Activated naive CD4-positive, alpha-beta T cell treated with anti-CD3 and anti-CD28 coated beads, Interleukin-2, amount 50 U/mL, for 72 hours (primary cell): ENCODE data around the gene THSD7A. TPM values are rescaled to one million over a fixed set of nuclear protein-coding genes. Genes with fewer than 3 reads are reported as not detected.

ENCODE experiments used
- ATAC-seq, 2 donors: fragments of 150-1000 bp; cut with Tn5 transposase; 2 replicates each; pipeline ENCODE4 v1.10.0; 2021; ENCODE audit warnings: mild to moderate bottlenecking in 2 of 2, moderate library complexity in 2 of 2
- DNase-seq, 2 donors: peaks; one replicate each; pipeline ENCODE4 v3.0.0; 2021 to 2022; ENCODE audit warnings: low spot score in 2 of 2
- H3K27ac Mint-ChIP-seq, 2 donors: one replicate each; pipeline ENCODE4 v1.8.0; 2022; ENCODE audit warnings: mild to moderate bottlenecking in 2 of 2, mixed read lengths in 2 of 2
- H3K36me3 Mint-ChIP-seq, 2 donors: one replicate each; pipeline ENCODE4 v1.8.0; 2022; ENCODE audit warnings: mixed read lengths in 2 of 2
- H3K9me3 Mint-ChIP-seq, 2 donors: one replicate each; pipeline ENCODE4 v1.8.0; 2022; ENCODE audit warnings: mixed read lengths in 2 of 2
- total RNA-seq, 2 donors: library from RNA; stranded (reverse); gene quantifications; one replicate each; pipeline ENCODE4 v1.2.3, GENCODE V29; 2022

THSD7A gene
- total RNA-seq, 2 donors from 2014 or later: 0.02 TPM; not detected in 1

- ATAC-seq: no peak
- H3K27ac Mint-ChIP-seq: no peak overlapping the region
- no peaks in the 10 kb centered on the region for H3K9me3 Mint-ChIP-seq
These were observed 63.7 kb downstream of the THSD7A start for GRCh38 chr7:11768263-11768662.

GRCh38 chr7:11767148-11767547 is 64.8 kb downstream of the THSD7A start:
- no peak for ATAC-seq
- DNase-seq: no peak
- no peaks in the 10 kb centered on the region for H3K36me3 Mint-ChIP-seq
- H3K9me3 Mint-ChIP-seq: no peaks in the 10 kb centered on the region
- H3K27ac Mint-ChIP-seq: no peak overlapping the region

More at GRCh38 chr7:11768263-11768662, 63.7 kb downstream of the THSD7A start:
- no peaks in the 10 kb centered on the region for H3K36me3 Mint-ChIP-seq
- DNase-seq: no peak

GRCh38 chr7:11760372-11760771 is 71.6 kb downstream of the THSD7A start:
- Mint-ChIP-seq H3K27ac (no peak overlapping the region), H3K9me3 (no peaks in the 10 kb centered on the region), H3K36me3 (no peaks in the 10 kb centered on the region)
- ATAC-seq: no peak
- DNase-seq: no peak

GRCh38 chr7:11758627-11759111 is 73.3 kb downstream of the THSD7A start:
- Mint-ChIP-seq H3K9me3 (no peaks in the 10 kb centered on the region), H3K27ac (no peak overlapping the region), H3K36me3 (no peaks in the 10 kb centered on the region)
- DNase-seq (no peak), ATAC-seq (no peak)

GRCh38 chr7:11757153-11757552 is 74.8 kb downstream of the THSD7A start:
- no peaks in the 10 kb centered on the region for H3K36me3 Mint-ChIP-seq
- ATAC-seq (no peak), DNase-seq (no peak)
- no peak overlapping the region for H3K27ac Mint-ChIP-seq
- H3K9me3 Mint-ChIP-seq: no peaks in the 10 kb centered on the region

GRCh38 chr7:11754933-11755332 is 77.1 kb downstream of the THSD7A start:
- no peaks in the 10 kb centered on the region for H3K36me3 Mint-ChIP-seq
- H3K9me3 Mint-ChIP-seq: no peaks in the 10 kb centered on the region
- no peak for ATAC-seq
- DNase-seq: no peak
- no peak overlapping the region for H3K27ac Mint-ChIP-seq

DNA sequence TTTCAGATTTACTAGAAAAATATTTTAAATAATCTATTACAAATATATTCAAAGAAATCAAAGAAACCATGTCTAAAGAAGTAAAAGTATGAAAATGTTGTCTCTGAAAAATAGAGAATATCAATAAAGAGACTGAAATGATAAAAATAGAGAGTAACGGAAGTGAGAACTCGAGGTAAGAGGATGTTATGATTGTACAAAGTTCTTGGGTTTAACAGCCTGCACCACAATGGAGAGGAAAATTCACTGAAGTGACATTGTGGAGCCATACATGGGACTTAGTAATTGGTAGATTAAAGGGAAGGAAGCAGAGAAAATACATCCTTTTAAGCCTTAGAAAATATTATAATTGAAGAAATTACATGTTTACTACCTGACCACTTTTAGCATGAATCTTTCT is 77.9 kb downstream of the THSD7A start:
- Mint-ChIP-seq H3K9me3 (no peaks in the 10 kb centered on the region), H3K36me3 (no peaks in the 10 kb centered on the region), H3K27ac (no peak overlapping the region)
- DNase-seq (no peak), ATAC-seq (no peak)

GRCh38 chr7:11753433-11753832 is 78.6 kb downstream of the THSD7A start:
- Mint-ChIP-seq H3K36me3 (no peaks in the 10 kb centered on the region), H3K27ac (no peak overlapping the region), H3K9me3 (no peaks in the 10 kb centered on the region)
- DNase-seq (no peak), ATAC-seq (no peak)

- no peaks in the 10 kb centered on the region for H3K36me3 Mint-ChIP-seq
- no peak overlapping the region for H3K27ac Mint-ChIP-seq
- no peak for DNase-seq
- H3K9me3 Mint-ChIP-seq: peaks cover 5 to 6% of the 10 kb centered on the region in 2 donors
- ATAC-seq: no peak
These were observed 80.1 kb downstream of the THSD7A start for GRCh38 chr7:11751807-11752389.

DNA sequence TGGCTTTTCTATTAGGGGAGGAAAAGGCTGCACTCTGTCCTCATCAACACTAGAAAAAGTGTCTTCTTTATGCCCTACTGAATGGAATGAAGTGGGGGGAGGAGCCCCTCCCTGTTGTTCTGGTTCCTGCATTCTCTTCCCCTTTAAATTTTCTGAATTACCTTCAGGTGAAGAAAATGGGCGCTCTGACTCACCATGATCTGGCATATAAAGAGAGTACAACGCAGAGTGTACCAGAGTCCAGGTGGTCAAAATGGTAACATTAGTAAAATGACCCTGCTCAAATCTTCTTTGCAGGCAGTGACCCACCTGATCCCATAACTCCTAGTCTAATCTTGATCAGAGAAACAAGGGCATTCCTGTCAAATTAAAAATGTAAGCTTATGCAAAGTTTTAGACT is 80.7 kb downstream of the THSD7A start:
- Mint-ChIP-seq H3K9me3 (peaks cover 5 to 6% of the 10 kb centered on the region in 2 donors), H3K36me3 (no peaks in the 10 kb centered on the region), H3K27ac (no peak overlapping the region)
- ATAC-seq: no peak
- no peak for DNase-seq

DNA sequence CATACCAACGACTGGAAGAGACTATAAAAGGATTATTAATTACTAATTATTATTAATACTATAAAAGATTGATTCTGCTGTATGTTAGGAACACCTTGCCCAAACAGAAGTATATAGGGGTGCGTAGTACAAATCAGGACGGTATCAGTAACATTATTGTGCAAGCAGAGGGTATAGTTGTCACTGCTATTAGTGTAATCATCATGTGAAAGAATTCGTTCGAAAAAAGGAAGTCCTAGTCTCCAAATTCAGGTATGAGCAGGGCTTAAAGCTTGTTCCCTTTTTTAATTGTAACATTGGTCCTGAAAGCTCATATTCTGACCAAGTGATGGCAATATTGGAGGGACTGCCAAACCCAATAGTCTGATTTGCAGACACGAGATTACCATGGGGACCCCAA is 81.8 kb downstream of the THSD7A start:
- ATAC-seq: no peak
- Mint-ChIP-seq H3K27ac (no peak overlapping the region), H3K9me3 (peaks cover 5 to 6% of the 10 kb centered on the region in 2 donors), H3K36me3 (no peaks in the 10 kb centered on the region)
- DNase-seq: no peak

DNA sequence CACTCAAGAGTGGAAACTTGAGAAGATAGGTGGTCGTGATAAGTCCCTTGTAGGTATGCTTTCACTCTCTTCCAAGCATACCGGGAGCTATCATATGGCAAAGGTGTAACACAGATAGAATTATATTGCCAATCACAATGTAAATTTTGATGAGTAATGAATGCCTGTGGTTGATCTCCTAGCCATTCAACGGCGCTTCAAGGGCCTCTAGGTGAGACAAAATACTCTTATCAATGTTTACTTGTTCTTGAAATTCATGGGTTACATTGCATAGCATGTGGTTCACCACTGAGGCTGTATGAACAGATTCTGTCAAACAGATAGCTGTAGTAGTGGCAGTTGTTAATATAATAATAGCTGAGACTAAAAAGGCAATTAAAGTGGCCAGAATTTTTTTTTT is 82.4 kb downstream of the THSD7A start:
- DNase-seq (no peak), ATAC-seq (no peak)
- H3K36me3 Mint-ChIP-seq: no peaks in the 10 kb centered on the region
- H3K27ac Mint-ChIP-seq: no peak overlapping the region
- H3K9me3 Mint-ChIP-seq: peaks cover 5 to 6% of the 10 kb centered on the region in 2 donors

- peaks cover 5 to 6% of the 10 kb centered on the region in 2 donors for H3K9me3 Mint-ChIP-seq
- ATAC-seq: no peak
These were observed 83.1 kb downstream of the THSD7A start for GRCh38 chr7:11748884-11749283.

DNA sequence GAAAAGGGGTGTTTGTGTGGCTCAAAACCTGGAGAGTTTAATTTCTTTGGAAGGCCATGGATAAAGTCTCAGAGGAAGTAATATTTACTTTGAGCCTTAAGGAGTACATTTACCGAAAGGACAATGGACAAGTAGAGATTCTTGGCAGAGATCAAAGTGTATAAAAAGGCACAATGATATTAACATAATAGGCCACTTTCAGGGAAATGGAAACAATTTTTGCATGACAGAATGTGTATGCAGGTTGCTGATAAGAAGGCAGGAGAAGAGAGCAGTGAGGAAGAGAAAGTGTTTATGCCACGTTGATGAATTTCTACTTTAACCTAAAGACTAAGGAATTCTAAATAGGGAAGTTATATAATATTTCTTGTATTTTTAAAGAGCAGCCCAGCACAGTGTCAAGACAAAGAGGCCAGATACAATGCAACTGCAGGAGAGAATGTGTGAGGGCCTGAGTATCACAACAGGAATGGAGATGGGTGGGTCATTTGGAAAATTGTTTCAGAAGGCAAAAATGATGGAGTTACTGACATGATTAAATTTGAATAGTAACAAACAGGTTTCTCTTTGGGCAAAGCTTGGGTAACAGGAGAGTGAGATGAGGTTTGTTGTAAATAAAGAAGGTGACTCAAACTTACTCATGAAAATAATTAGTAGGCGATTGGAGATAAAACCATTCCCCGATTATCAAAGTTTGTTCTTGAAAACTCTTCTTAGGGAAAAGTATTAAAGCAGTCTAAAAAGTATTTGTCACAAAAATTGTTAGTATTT is 84.1 kb downstream of the THSD7A start:
- no peaks in the 10 kb centered on the region for H3K36me3 Mint-ChIP-seq
- DNase-seq (no peak), ATAC-seq (no peak)
- H3K9me3 Mint-ChIP-seq: peaks cover 5 to 6% of the 10 kb centered on the region in 2 donors
- no peak overlapping the region for H3K27ac Mint-ChIP-seq

More at GRCh38 chr7:11748884-11749283, 83.1 kb downstream of the THSD7A start:
- no peak for DNase-seq
- Mint-ChIP-seq H3K27ac (no peak overlapping the region), H3K36me3 (no peaks in the 10 kb centered on the region)

DNA sequence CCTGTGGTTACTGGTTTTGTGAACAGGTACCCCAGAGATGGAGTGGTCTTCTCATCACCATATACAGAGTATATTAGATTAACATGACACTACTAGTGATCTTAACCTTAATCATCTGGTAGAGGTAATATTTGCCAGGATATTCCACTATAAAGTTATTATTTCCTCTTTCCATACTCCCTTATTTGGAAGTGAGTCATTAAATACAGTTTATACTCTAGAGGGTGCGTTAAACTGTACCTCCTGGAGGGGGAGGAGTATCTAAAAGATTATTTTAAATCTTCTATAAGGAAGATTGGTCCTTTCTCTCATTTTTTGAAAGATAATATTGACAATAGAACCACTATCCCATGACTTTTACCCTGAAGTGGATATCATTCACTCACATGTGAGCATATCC is 85.4 kb downstream of the THSD7A start:
- H3K9me3 Mint-ChIP-seq: peaks cover 5 to 6% of the 10 kb centered on the region in 2 donors
- no peaks in the 10 kb centered on the region for H3K36me3 Mint-ChIP-seq
- DNase-seq (no peak), ATAC-seq (no peak)
- no peak overlapping the region for H3K27ac Mint-ChIP-seq

DNA sequence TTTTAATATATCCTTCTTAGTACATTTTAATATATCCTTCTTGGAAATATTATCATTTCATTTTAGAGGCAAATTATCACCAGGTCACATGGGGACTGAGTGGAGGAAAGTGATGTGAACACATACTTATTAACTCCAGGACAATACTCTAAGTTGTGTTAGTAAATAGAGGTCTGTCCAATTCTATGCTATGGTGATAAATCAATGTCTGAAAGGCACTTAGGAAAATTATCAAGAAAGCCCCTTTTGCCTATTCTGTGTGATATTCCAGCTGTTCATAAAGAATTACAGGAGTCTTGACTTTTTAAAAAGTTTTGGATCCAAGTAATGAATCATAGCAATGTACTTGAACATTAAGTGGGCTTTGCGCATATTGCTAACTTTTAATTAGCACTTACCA is 88.5 kb downstream of the THSD7A start:
- no peak for ATAC-seq
- H3K27ac Mint-ChIP-seq: no peak overlapping the region
- DNase-seq: no peak
- no peaks in the 10 kb centered on the region for H3K36me3 Mint-ChIP-seq
- peaks cover 6 to 9% of the 10 kb centered on the region in 2 donors for H3K9me3 Mint-ChIP-seq

DNA sequence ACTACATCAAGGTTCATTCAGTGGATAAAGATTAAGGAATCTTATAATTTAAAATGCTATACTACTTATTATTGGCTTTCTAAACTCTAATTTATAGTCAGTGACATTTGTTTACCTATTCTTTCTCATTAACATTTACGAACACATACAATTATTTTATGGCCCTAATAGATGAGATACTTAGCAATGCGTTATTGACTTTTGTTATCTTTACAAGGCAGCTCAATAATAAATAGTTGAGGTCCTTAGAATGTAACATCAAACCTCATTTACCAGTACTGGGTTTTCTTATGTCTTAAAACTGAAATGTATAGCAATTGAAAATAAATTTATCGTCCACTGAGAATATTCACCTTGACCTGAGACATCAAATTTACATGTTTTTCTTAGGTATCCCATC is 89.0 kb downstream of the THSD7A start:
- ATAC-seq (no peak), DNase-seq (no peak)
- H3K36me3 Mint-ChIP-seq: no peaks in the 10 kb centered on the region
- H3K9me3 Mint-ChIP-seq: peaks cover 6 to 9% of the 10 kb centered on the region in 2 donors
- no peak overlapping the region for H3K27ac Mint-ChIP-seq

DNA sequence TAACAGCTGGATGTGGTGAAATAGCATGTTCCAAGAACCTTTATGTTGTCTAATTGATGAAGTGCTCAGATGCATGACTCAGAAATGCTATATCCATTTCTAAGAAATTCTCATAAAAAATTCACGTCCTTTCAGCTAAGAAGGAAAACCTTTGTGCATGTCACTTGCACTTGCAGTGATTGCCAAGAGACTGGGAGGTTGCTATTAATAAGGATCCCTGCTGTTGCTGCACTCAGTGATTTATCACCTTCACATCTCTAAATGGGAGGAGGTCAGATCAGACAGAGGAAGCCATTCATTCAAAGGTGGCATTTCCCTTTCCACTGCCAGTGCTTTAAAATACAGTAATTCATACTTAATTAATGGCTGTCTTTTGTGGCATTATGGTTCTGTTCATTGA is 89.5 kb downstream of the THSD7A start:
- ATAC-seq (no peak), DNase-seq (no peak)
- Mint-ChIP-seq H3K27ac (no peak overlapping the region), H3K9me3 (peaks cover 2 to 6% of the 10 kb centered on the region in 2 donors), H3K36me3 (no peaks in the 10 kb centered on the region)
